Neural progenitor cell (in vitro differentiated cells): ENCODE data around the gene MISP3. TPM values are rescaled to one million over a fixed set of nuclear protein-coding genes. Genes with fewer than 3 reads are reported as not detected.

Source experiments
- DNase-seq: peaks from one replicate; pipeline ENCODE4 v3.0.0-alpha.2; 2016; ENCODE audit warnings: low spot score
- H2AFZ ChIP-seq: fragments of 200-600 bp; sonication (generic); replicated peaks from 2 replicates; pipeline ENCODE4 v1.6.1; 2016; ENCODE audit warnings: antibody characterized with exemption
- H3F3A ChIP-seq: fragments of 200-600 bp; sonication (generic); 2 replicates; pipeline ENCODE4 v1.6.1; 2016; ENCODE audit warnings: antibody characterized with exemption, low read depth
- H3K27ac ChIP-seq: fragments of 200-600 bp; sonication (generic); 2 replicates; pipeline ENCODE4 v1.5.1; 2016; ENCODE audit warnings: mild to moderate bottlenecking
- H3K27me3 ChIP-seq: fragments of 200-600 bp; sonication (generic); 2 replicates; pipeline ENCODE4 v1.6.1; 2016; ENCODE audit warnings: mild to moderate bottlenecking, moderate library complexity
- H3K36me3 ChIP-seq: fragments of 200-600 bp; sonication (generic); 2 replicates; pipeline ENCODE4 v1.5.1; 2016
- H3K4me1 ChIP-seq: fragments of 200-600 bp; sonication (generic); 2 replicates; pipeline ENCODE4 v1.6.1; 2016; ENCODE audit warnings: mixed run types
- H3K4me2 ChIP-seq: fragments of 200-600 bp; sonication (generic); 2 replicates; pipeline ENCODE4 v1.6.1; 2016
- H3K4me3 ChIP-seq: fragments of 200-600 bp; sonication (generic); 2 replicates; pipeline ENCODE4 v1.5.1; 2016
- H3K79me2 ChIP-seq: fragments of 200-600 bp; sonication (generic); 2 replicates; pipeline ENCODE4 v1.6.1; 2016; ENCODE audit warnings: low read depth
- H3K9ac ChIP-seq: fragments of 200-600 bp; sonication (generic); 2 replicates; pipeline ENCODE4 v1.6.1; 2016
- H3K9me3 ChIP-seq: fragments of 200-600 bp; sonication (generic); 2 replicates; pipeline ENCODE4 v1.5.1; 2016; ENCODE audit warnings: low read depth
- H4K20me1 ChIP-seq: fragments of 200-600 bp; sonication (generic); 2 replicates; pipeline ENCODE4 v1.6.1; 2016; ENCODE audit warnings: low read depth
- H3K27ac Mint-ChIP-seq: 3 replicates; pipeline ENCODE4 v1.8.0; 2021; ENCODE audit warnings: mixed read lengths
- H3K27me3 Mint-ChIP-seq: 2 replicates; pipeline ENCODE4 v1.8.0; 2022; ENCODE audit warnings: low read depth, mild to moderate bottlenecking, inconsistent platforms, moderate library complexity, mixed read lengths; ENCODE audit not compliant: insufficient read depth
- H3K36me3 Mint-ChIP-seq: 3 replicates; pipeline ENCODE4 v1.8.0; 2021; ENCODE audit warnings: mixed read lengths
- H3K4me1 Mint-ChIP-seq: 3 replicates; pipeline ENCODE4 v1.8.0; 2021; ENCODE audit warnings: mixed read lengths
- H3K4me3 Mint-ChIP-seq: 3 replicates; pipeline ENCODE4 v1.8.0; 2021; ENCODE audit warnings: mild to moderate bottlenecking, moderate library complexity, mixed read lengths
- H3K9me3 Mint-ChIP-seq: 3 replicates; pipeline ENCODE4 v1.8.0; 2020; ENCODE audit warnings: mixed read lengths
- EZH2 ChIP-seq: fragments of 200-600 bp; sonication (generic); IDR thresholded peaks from 2 replicates; pipeline ENCODE4 v1.6.1; 2017; ENCODE audit warnings: antibody characterized with exemption, mild to moderate bottlenecking, moderate library complexity
- EZH2phosphoT487 ChIP-seq: fragments of 200-600 bp; sonication (generic); IDR thresholded peaks from 2 replicates; pipeline ENCODE4 v1.6.1; 2017; ENCODE audit warnings: antibody characterized with exemption
- total RNA-seq: library from RNA; depleted of rRNA; stranded (reverse); fragments of >200 nt; gene quantifications from 2 replicates; pipeline ENCODE4 v1.2.3, GENCODE V29; 2015; ENCODE audit warnings: low replicate concordance
- TF ChIP-seq, protein P1 (sequence below): fragments of 200-600 bp; sonication (generic); IDR thresholded peaks from 2 replicates; pipeline ENCODE4 v1.5.1; 2017; ENCODE audit warnings: antibody characterized with exemption, mild to moderate bottlenecking

MISP3 gene
- total RNA-seq, 1 donor from 2014 or later, result not detected

DNA sequence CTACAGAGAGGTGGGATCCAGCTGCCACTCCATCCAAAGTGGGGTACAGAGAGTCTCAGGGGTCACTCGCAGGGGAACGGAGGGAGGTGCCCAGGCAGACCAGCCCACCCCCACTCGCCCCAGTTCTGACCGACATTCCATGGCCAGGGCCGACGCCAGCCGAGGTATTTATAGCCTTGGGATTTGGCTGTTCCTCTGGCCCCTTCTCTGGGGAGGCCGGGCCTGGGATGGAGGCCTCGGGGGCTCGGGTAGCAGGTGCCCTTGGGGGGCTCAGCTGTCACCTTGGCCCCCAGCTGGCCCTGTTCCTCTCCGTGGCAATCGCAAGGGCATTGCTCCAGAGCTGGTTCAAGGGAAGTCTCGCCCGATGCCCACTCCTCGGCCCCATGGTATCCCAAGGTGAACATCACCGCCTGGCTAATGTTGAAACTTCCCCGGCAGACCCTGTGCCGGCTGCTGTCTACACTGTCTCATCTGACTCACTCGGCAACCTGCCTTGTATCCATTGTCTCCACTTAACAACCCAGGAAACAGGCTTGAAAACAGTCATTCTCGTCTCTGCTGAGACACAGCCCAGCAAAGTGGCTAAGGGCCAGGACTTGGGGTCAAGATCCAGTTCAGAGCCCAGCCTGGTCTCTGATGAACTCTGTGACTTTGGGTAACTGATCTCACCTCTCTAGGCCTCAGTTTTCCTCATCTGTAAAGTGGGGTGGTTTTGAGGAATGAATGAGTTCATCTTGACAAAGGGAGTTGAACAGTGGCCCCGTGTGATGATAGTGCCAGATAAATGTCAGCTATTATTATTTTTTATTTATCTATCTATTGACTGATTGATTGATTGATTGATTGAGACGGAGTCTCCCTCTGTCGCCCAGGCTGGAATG, 35.2 kb downstream of the MISP3 start:
- H3K9me3 Mint-ChIP-seq, result no peaks in the 10 kb centered on the region
- Histone ChIP-seq H3K9me3 (no peaks in the 10 kb centered on the region), H3K4me3 (no peak overlapping the region), H3F3A (peaks cover 5% of the 10 kb centered on the region), H3K4me1 (peaks cover 12% of the 10 kb centered on the region), H3K4me2 (no peak overlapping the region), H4K20me1 (peaks cover 19% of the 10 kb centered on the region), H3K79me2 (no peaks in the 10 kb centered on the region), H3K27ac (no peak overlapping the region), H3K27me3 (no peaks in the 10 kb centered on the region), H2AFZ (no peak overlapping the region), H3K36me3 (no peaks in the 10 kb centered on the region), H3K9ac (no peak overlapping the region)
- H3K4me3 Mint-ChIP-seq, result no peak overlapping the region
- peaks cover 2% of the 10 kb centered on the region for H3K27me3 Mint-ChIP-seq
- TF ChIP-seq EZH2 (no peak), EZH2phosphoT487 (no peak)
- TF ChIP-seq, protein P1, sequence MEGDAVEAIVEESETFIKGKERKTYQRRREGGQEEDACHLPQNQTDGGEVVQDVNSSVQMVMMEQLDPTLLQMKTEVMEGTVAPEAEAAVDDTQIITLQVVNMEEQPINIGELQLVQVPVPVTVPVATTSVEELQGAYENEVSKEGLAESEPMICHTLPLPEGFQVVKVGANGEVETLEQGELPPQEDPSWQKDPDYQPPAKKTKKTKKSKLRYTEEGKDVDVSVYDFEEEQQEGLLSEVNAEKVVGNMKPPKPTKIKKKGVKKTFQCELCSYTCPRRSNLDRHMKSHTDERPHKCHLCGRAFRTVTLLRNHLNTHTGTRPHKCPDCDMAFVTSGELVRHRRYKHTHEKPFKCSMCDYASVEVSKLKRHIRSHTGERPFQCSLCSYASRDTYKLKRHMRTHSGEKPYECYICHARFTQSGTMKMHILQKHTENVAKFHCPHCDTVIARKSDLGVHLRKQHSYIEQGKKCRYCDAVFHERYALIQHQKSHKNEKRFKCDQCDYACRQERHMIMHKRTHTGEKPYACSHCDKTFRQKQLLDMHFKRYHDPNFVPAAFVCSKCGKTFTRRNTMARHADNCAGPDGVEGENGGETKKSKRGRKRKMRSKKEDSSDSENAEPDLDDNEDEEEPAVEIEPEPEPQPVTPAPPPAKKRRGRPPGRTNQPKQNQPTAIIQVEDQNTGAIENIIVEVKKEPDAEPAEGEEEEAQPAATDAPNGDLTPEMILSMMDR, result no peak
- H3K4me1 Mint-ChIP-seq, result peaks cover 5% of the 10 kb centered on the region
- DNase-seq, result no peak
- peaks cover 3% of the 10 kb centered on the region for H3K36me3 Mint-ChIP-seq
- H3K27ac Mint-ChIP-seq, result no peak overlapping the region

DNA sequence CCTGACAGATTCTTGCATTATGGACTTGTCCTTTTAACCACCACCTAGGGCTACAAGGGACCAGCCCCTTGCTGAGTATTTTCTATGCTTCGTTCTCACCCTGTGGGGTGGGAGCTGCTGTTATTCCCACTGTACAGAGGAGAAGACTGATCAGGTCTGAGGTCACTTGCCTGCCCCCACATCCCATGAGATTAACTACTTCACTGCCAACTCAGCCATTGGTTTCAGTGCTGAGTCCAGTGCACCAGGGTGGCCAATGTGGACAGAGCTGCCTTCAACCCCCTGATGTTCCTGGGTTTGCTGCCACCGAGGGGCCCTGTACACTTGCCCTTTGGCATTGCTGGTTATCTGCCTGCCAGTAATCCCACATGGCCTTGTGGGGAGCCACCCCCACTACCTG, 38.1 kb downstream of the MISP3 start:
- no peaks in the 10 kb centered on the region for H3K36me3 Mint-ChIP-seq
- no peak for TF ChIP-seq EZH2
- TF ChIP-seq EZH2phosphoT487, result no peak
- no peak overlapping the region for H3K4me3 Mint-ChIP-seq
- no peak overlapping the region for H3K27ac Mint-ChIP-seq
- Histone ChIP-seq H3K9me3 (no peaks in the 10 kb centered on the region), H3K36me3 (no peaks in the 10 kb centered on the region), H3K27ac (no peak overlapping the region), H2AFZ (no peak overlapping the region), H4K20me1 (peaks cover 48% of the 10 kb centered on the region), H3K4me1 (peaks cover 17% of the 10 kb centered on the region), H3K79me2 (peaks cover 3% of the 10 kb centered on the region), H3K4me3 (no peak overlapping the region), H3K9ac (no peak overlapping the region), H3K4me2 (no peak overlapping the region), H3K27me3 (no peaks in the 10 kb centered on the region), H3F3A (peaks cover 5% of the 10 kb centered on the region)
- H3K27me3 Mint-ChIP-seq, result peaks cover 3% of the 10 kb centered on the region
- no peak for DNase-seq
- H3K4me1 Mint-ChIP-seq, result peaks cover 19% of the 10 kb centered on the region
- no peaks in the 10 kb centered on the region for H3K9me3 Mint-ChIP-seq

DNA sequence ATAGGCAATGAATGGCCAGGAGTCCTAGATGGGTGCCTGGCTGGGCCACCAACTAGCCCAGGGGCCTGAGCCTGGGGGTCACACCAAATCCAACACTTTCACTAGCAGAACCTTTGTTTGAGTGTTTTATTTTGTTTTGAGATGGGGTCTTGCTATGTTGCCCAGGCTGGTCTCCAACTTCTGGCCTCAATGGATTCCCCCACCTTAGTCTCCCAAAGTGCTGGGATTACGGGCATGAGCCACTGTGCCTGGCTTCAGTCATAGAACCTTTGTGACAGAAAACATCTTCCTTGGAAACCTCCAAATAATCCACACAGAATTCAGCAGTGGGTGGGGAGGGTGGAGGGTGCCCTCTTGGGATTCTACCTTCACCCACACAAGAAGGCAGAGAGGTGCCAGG, 38.9 kb downstream of the MISP3 start:
- no peak overlapping the region for H3K27ac ChIP-seq
- Mint-ChIP-seq H3K4me3 (no peak overlapping the region), H3K27me3 (peaks cover 7% of the 10 kb centered on the region), H3K27ac (no peak overlapping the region), H3K4me1 (peaks cover 28% of the 10 kb centered on the region), H3K36me3 (no peaks in the 10 kb centered on the region), H3K9me3 (no peaks in the 10 kb centered on the region)
- no peak overlapping the region for H3K9ac ChIP-seq
- TF ChIP-seq EZH2, result no peak
- TF ChIP-seq, protein P1, result no peak
- TF ChIP-seq EZH2phosphoT487, result no peak
- H3K79me2 ChIP-seq, result peaks cover 12% of the 10 kb centered on the region
- no peak overlapping the region for H3K4me2 ChIP-seq
- H3K36me3 ChIP-seq, result no peaks in the 10 kb centered on the region
- H3K4me1 ChIP-seq, result peaks cover 21% of the 10 kb centered on the region
- no peak for DNase-seq
- peaks cover 6% of the 10 kb centered on the region for H3F3A ChIP-seq
- H3K4me3 ChIP-seq, result no peak overlapping the region
- H2AFZ ChIP-seq, result no peak overlapping the region
- H3K27me3 ChIP-seq, result no peaks in the 10 kb centered on the region
- H3K9me3 ChIP-seq, result no peaks in the 10 kb centered on the region
- H4K20me1 ChIP-seq, result peaks cover 56% of the 10 kb centered on the region
